Esophagus muscularis mucosa (tissue), 4 donors: ENCODE results near the gene TMEM117.

Experiments
- EP300 ChIP-seq: sonication (generic); formaldehyde crosslinking; IDR thresholded peaks from one replicate; pipeline ENCODE4 v1.6.1; 2017; ENCODE audit warnings: antibody characterized with exemption
- POLR2A ChIP-seq: fragments of 450-650 bp; IDR thresholded peaks from one replicate; pipeline ENCODE4 v1.6.1; 2017; ENCODE audit warnings: antibody characterized with exemption, moderate library complexity, mild to moderate bottlenecking, low read depth
- POLR2AphosphoS5 ChIP-seq, 2 donors: sonication (generic); formaldehyde crosslinking; IDR thresholded peaks; one replicate each; pipeline ENCODE4 v1.6.1; 2017; ENCODE audit warnings: antibody characterized with exemption in 2 of 2
- TF ChIP-seq, protein P1 (sequence below), 3 experiments: fragments of 200-600 bp in 2 of 3; fragments of 450-650 bp in 1 of 3; sonication (generic) in 2 of 3; IDR thresholded peaks; one replicate each; pipeline ENCODE4 v1.5.1; 2017 to 2019; ENCODE audit warnings: antibody characterized with exemption in 3 of 3, mild to moderate bottlenecking in 2 of 3, moderate library complexity in 1 of 3

DNA sequence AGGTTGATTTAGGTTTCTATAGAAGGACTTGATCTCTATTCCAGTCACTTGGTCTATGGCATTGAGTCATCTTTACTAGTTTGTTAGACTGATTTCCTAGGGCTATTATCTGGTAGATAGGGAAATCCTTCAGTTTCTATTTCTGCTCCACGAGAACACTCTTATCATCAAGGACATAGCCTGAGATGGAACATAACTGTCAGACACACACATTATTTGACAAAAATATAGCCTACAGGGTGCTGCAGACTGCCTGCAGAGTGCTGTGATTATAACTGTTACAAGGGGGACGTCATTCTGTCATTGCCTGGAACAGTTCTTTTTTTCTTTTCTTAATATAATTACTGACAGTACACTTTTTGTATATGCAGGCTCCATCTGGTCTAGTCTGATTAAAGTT, 82.0 kb downstream of the TMEM117 start:
- TF ChIP-seq POLR2A, result no peak
- TF ChIP-seq, protein P1, sequence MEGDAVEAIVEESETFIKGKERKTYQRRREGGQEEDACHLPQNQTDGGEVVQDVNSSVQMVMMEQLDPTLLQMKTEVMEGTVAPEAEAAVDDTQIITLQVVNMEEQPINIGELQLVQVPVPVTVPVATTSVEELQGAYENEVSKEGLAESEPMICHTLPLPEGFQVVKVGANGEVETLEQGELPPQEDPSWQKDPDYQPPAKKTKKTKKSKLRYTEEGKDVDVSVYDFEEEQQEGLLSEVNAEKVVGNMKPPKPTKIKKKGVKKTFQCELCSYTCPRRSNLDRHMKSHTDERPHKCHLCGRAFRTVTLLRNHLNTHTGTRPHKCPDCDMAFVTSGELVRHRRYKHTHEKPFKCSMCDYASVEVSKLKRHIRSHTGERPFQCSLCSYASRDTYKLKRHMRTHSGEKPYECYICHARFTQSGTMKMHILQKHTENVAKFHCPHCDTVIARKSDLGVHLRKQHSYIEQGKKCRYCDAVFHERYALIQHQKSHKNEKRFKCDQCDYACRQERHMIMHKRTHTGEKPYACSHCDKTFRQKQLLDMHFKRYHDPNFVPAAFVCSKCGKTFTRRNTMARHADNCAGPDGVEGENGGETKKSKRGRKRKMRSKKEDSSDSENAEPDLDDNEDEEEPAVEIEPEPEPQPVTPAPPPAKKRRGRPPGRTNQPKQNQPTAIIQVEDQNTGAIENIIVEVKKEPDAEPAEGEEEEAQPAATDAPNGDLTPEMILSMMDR (IDR thresholded peaks at IDR 0.05), result no peak
- TF ChIP-seq EP300, result no peak
- TF ChIP-seq POLR2AphosphoS5 (IDR thresholded peaks at IDR 0.05), result no peak
